ENCODE data around the gene HDAC11. TPM values are rescaled to one million over a fixed set of nuclear protein-coding genes. Genes with fewer than 3 reads are reported as not detected.

HDAC11 gene
- total RNA-seq, 1 experiment from 2014 or later, result 12.0 TPM

GRCh38 chr3:13451301-13451673 lies 28.8 kb upstream of the HDAC11 start (continued):
- TF ChIP-seq ARID4B (CRISPR knock-in tag; IDR thresholded peaks at IDR 0.05; ENCODE audit: borderline replicate concordance), result 0 out of 2 replicates have a peak, but pooled peaks have one; percentile 23

- peaks cover 20% of the 10 kb centered on the region for H3K4me1 Mint-ChIP-seq
- ChIA-PET CTCF (interaction anchor here (0.6 to 3.2 kb wide), 34 partner anchors 9 to 791 kb away, joined by 3 to 41 read pairs (median 4); partner anchors contain the start of genes HDAC11 and NUP210), POLR2A (interaction anchor here (0.7 to 1.7 kb wide), 5 partner anchors 8 to 105 kb away, joined by 3 to 6 read pairs (median 3); no protein-coding TSS in a partner anchor)
- no peak for ATAC-seq
- no peak for DNase-seq (ENCODE audit: low spot score)
- H3K27ac Mint-ChIP-seq, result peak overlapping the region; percentile 96
- H3K4me3 Mint-ChIP-seq, result peak overlapping the region; percentile 78
- no peaks in the 10 kb centered on the region for H3K27me3 Mint-ChIP-seq (ENCODE audit: low read depth)
- H3K36me3 Mint-ChIP-seq, result no peaks in the 10 kb centered on the region
- H3K9me3 Mint-ChIP-seq, result no peaks in the 10 kb centered on the region
- TF ChIP-seq TEAD1 (CRISPR knock-in tag; IDR thresholded peaks at IDR 0.05), result no peak
- no peak for TF ChIP-seq NR1H2 (CRISPR knock-in tag; IDR thresholded peaks at IDR 0.05)
- no peak for TF ChIP-seq OVOL2 (CRISPR knock-in tag; IDR thresholded peaks at IDR 0.05; ENCODE audit: borderline replicate concordance)
- no peak for TF ChIP-seq ATF6 (CRISPR knock-in tag; IDR thresholded peaks at IDR 0.05)
- 0 out of 2 replicates have a peak, but pooled peaks have one; percentile 62 for TF ChIP-seq ZNF121 (CRISPR knock-in tag; IDR thresholded peaks at IDR 0.05)
- no peak for TF ChIP-seq ZBTB21 (CRISPR knock-in tag; IDR thresholded peaks at IDR 0.05; ENCODE audit: borderline replicate concordance)
- TF ChIP-seq USF1 (CRISPR knock-in tag; IDR thresholded peaks at IDR 0.05), result no peak
- no peak for TF ChIP-seq GRHL2 (CRISPR knock-in tag; IDR thresholded peaks at IDR 0.05; ENCODE audit: insufficient replicate concordance, severe bottlenecking)
These were observed 27.4 kb upstream of the HDAC11 start for GRCh38 chr3:13452490-13453335.

GRCh38 chr3:13455644-13456043 lies 24.5 kb upstream of the HDAC11 start:
- no peak overlapping the region for H3K27ac Mint-ChIP-seq
- H3K36me3 Mint-ChIP-seq, result no peaks in the 10 kb centered on the region
- no peak for TF ChIP-seq FOXP4 (CRISPR knock-in tag; IDR thresholded peaks at IDR 0.05)
- no peak for TF ChIP-seq HMGXB4 (CRISPR knock-in tag; IDR thresholded peaks at IDR 0.05)
- no peak for TF ChIP-seq GTF2I (CRISPR knock-in tag; conservative IDR thresholded peaks at IDR 0.05)
- TF ChIP-seq IRF1 (CRISPR knock-in tag; IDR thresholded peaks at IDR 0.05), result no peak
- H3K9me3 Mint-ChIP-seq, result no peaks in the 10 kb centered on the region
- H3K4me1 Mint-ChIP-seq, result peaks cover 20% of the 10 kb centered on the region
- CTCF ChIA-PET, result interaction anchor here (0.9 to 1.4 kb wide), 4 partner anchors 39 to 364 kb away, joined by 3 to 5 read pairs (median 4); no protein-coding TSS in a partner anchor
- DNase-seq (ENCODE audit: low spot score), result no peak
- ATAC-seq, result no peak
- H3K27me3 Mint-ChIP-seq (ENCODE audit: low read depth), result peaks cover 17% of the 10 kb centered on the region
- no peak overlapping the region for H3K4me3 Mint-ChIP-seq
- POLR2A ChIA-PET, result interaction anchor here (0.6 kb wide), 1 partner anchor 131 kb away, joined by 4 read pairs; no protein-coding TSS in a partner anchor
